ENCODE data around the gene NFIX. TPM values are rescaled to one million over a fixed set of nuclear protein-coding genes. Genes with fewer than 3 reads are reported as not detected.

NFIX gene
- total and polyA plus RNA-seq, 4 donors: 26.0 to 190 (median 89.6) TPM

DNA sequence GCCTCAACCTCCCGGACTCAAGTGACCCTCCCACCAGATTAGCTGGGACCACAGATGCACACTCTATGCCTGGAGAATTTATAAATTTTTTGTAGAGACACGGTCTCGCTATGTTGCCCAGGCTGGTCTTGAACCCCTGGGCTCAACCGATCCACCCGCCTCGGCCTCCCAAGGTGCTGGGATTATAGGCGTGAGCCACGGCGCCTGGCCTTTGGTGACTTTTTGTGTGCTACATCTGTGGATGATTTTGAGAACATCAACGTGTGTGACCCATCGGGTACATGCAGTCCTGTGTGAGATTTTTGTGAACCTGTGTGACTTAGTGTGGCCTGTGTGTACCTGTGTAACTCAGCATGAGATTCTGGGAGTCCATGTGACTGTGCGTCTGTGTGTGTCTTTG is 8.5 kb upstream of the NFIX start:
- H3K9ac ChIP-seq (ENCODE audit: insufficient read depth in 1 of 2, low read length in 2 of 2): no peak overlapping the region
- TF ChIP-seq CTCF (IDR thresholded peaks at IDR 0.05; ENCODE audit: control extremely low read depth, extremely low read depth): no peak
- DNase-seq (no peak), ATAC-seq (ENCODE audit: insufficient read depth, low FRiP score) (no peak)
- no peak overlapping the region for H3K4me3 ChIP-seq
- no peak overlapping the region for H3K27ac ChIP-seq (ENCODE audit: low read depth in 1 of 2, low read length in 1 of 2)
- H3K27me3 ChIP-seq (ENCODE audit: control insufficient read depth in 3 of 3, insufficient read depth in 3 of 3, low read length in 2 of 3): no peaks in the 10 kb centered on the region
- H3K36me3 ChIP-seq (ENCODE audit: control insufficient read depth in 4 of 4, insufficient read depth in 4 of 4, low read length in 4 of 4): no peaks in the 10 kb centered on the region
- 95 to 96% methylated on average over 12 of the region's 12 CpGs for WGBS, 2 donors
- peaks cover 0 to 14% (median 4%) of the 10 kb centered on the region in 5 donors for H3K4me1 ChIP-seq (ENCODE audit: control insufficient read depth in 5 of 5, insufficient read depth in 5 of 5, low read length in 5 of 5)
- H3K9me3 ChIP-seq (ENCODE audit: control insufficient read depth in 4 of 4, insufficient read depth in 3 of 4, low read length in 3 of 4): no peaks in the 10 kb centered on the region

DNA sequence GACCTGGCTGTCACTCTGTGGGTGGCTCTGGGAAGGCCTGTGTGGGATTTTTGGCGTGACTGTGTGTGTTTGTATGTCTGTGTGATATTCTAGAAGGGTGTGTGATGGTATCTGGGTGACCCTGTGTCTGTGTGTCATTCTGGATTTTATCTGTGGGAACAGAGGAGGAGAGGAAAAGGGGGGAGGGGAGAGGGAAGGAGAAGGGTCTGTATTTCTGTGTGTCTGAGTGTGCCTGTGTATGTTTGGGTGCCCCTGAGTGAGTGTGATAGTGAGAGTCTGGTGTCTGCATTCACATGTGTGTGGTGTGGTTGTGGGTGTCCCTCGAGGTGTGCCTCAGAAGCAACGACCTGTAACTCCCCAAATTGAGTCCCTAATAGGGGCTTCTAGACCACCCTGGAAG is 8.1 kb upstream of the NFIX start:
- H3K9ac ChIP-seq (ENCODE audit: insufficient read depth in 1 of 2, low read length in 2 of 2): no peak overlapping the region
- H3K4me1 ChIP-seq (ENCODE audit: control insufficient read depth in 5 of 5, insufficient read depth in 5 of 5, low read length in 5 of 5): peaks cover 0 to 14% (median 4%) of the 10 kb centered on the region in 5 donors
- DNase-seq: no peak
- no peaks in the 10 kb centered on the region for H3K27me3 ChIP-seq (ENCODE audit: control insufficient read depth in 3 of 3, insufficient read depth in 3 of 3, low read length in 2 of 3)
- H3K4me3 ChIP-seq: no peak overlapping the region
- TF ChIP-seq CTCF (IDR thresholded peaks at IDR 0.05; ENCODE audit: control extremely low read depth, extremely low read depth): no peak
- WGBS, 2 donors: 91 to 95% methylated on average over 3 of the region's 3 CpGs
- no peaks in the 10 kb centered on the region for H3K9me3 ChIP-seq (ENCODE audit: control insufficient read depth in 4 of 4, insufficient read depth in 3 of 4, low read length in 3 of 4)
- H3K27ac ChIP-seq (ENCODE audit: low read depth in 1 of 2, low read length in 1 of 2): no peak overlapping the region
- H3K36me3 ChIP-seq (ENCODE audit: control insufficient read depth in 4 of 4, insufficient read depth in 4 of 4, low read length in 4 of 4): no peaks in the 10 kb centered on the region
- ATAC-seq (ENCODE audit: insufficient read depth, low FRiP score): no peak

DNA sequence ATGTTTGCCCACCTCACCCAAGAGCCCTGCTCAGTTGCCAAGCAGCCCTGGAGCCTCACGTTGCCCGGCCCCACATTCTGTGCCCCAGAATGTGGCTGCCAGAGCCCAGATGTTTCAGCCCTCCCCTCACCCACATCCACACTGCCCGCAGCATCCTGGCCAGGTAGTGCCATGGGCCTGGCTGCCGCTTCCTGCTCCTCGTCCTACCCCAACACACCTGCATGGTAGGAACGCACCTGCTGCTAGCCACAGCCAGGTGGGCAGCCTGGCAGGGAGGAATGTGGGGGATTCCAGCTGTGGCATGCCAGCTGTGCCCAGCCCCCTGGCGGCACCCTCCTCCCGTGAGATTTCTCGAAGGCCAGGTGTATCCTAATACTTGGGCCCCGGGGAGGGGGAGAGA is 7.5 kb upstream of the NFIX start:
- 78 to 84% methylated on average over 10 of the region's 10 CpGs for WGBS, 2 donors
- no peaks in the 10 kb centered on the region for H3K36me3 ChIP-seq (ENCODE audit: control insufficient read depth in 4 of 4, insufficient read depth in 4 of 4, low read length in 4 of 4)
- H3K4me1 ChIP-seq (ENCODE audit: control insufficient read depth in 5 of 5, insufficient read depth in 5 of 5, low read length in 5 of 5): peaks cover 0 to 14% (median 4%) of the 10 kb centered on the region in 5 donors
- no peaks in the 10 kb centered on the region for H3K9me3 ChIP-seq (ENCODE audit: control insufficient read depth in 4 of 4, insufficient read depth in 3 of 4, low read length in 3 of 4)
- no peaks in the 10 kb centered on the region for H3K27me3 ChIP-seq (ENCODE audit: control insufficient read depth in 3 of 3, insufficient read depth in 3 of 3, low read length in 2 of 3)
- no peak for ATAC-seq (ENCODE audit: insufficient read depth, low FRiP score)
- H3K9ac ChIP-seq (ENCODE audit: insufficient read depth in 1 of 2, low read length in 2 of 2): no peak overlapping the region
- no peak for DNase-seq
- H3K27ac ChIP-seq (ENCODE audit: low read depth in 1 of 2, low read length in 1 of 2): no peak overlapping the region
- H3K4me3 ChIP-seq: no peak overlapping the region
- no peak for TF ChIP-seq CTCF (IDR thresholded peaks at IDR 0.05; ENCODE audit: control extremely low read depth, extremely low read depth)

DNA sequence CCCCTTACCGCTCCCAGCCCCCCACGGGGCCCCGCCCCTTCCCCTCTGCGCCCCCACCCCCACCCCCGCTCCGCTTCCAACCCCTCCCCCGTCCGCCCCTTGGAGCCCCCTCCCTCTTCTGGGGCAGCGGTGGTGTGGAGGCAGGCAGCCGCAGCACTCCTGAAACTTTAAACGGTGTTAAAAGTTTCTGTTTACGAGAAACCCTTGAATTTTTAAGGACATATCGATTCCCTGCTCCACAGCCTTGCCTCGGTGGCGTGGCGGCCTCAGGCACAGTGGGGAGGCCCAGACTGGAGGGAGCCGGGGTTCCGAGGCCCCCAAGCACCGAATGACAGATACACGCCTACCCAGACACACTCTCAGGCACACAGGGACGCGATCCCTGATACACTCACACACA is 4.8 kb upstream of the NFIX start:
- ATAC-seq (ENCODE audit: insufficient read depth, low FRiP score) (no peak), DNase-seq (no peak)
- no peak for TF ChIP-seq CTCF (IDR thresholded peaks at IDR 0.05; ENCODE audit: control extremely low read depth, extremely low read depth)
- no peak overlapping the region for H3K27ac ChIP-seq (ENCODE audit: low read depth in 1 of 2, low read length in 1 of 2)
- WGBS, 2 donors: 51 to 57% methylated on average over 20 to 22 of the region's 22 CpGs
- peaks cover 0 to 2% (median 0%) of the 10 kb centered on the region in 4 donors for H3K9me3 ChIP-seq (ENCODE audit: control insufficient read depth in 4 of 4, insufficient read depth in 3 of 4, low read length in 3 of 4)
- H3K4me1 ChIP-seq (ENCODE audit: control insufficient read depth in 5 of 5, insufficient read depth in 5 of 5, low read length in 5 of 5): peaks cover 0 to 8% (median 6%) of the 10 kb centered on the region in 5 donors
- H3K36me3 ChIP-seq (ENCODE audit: control insufficient read depth in 4 of 4, insufficient read depth in 4 of 4, low read length in 4 of 4): no peaks in the 10 kb centered on the region
- peaks cover 0 to 2% (median 0%) of the 10 kb centered on the region in 3 donors for H3K27me3 ChIP-seq (ENCODE audit: control insufficient read depth in 3 of 3, insufficient read depth in 3 of 3, low read length in 2 of 3)
- no peak overlapping the region for H3K9ac ChIP-seq (ENCODE audit: insufficient read depth in 1 of 2, low read length in 2 of 2)
- no peak overlapping the region for H3K4me3 ChIP-seq
